GM12878 (cell line): ENCODE data around the gene EFNA3. TPM values are rescaled to one million over a fixed set of nuclear protein-coding genes. Genes with fewer than 3 reads are reported as not detected.

Experiments
- ATAC-seq: fragments of 200-7000 bp; cut with Tn5 transposase; 3 replicates; pipeline ENCODE4 v1.9.1; 2020; ENCODE audit warnings: mild to moderate bottlenecking, moderate library complexity
- BruUV-seq: library from RNA; stranded (reverse); fragments of 400-500 nt; replicated peaks from 2 replicates; lab custom pipeline; 2021; lab: Mats Ljungman, UMichigan
- CTCF ChIA-PET: fragments of 300-600 bp; sonication (Branson Sonifier 250); formaldehyde crosslinking; extraction: SDS; loops from one replicate; lab custom pipeline; 2021; ENCODE audit warnings: inconsistent platforms; lab: Yijun Ruan, JAX
- POLR2A ChIA-PET: fragments of 350-600 bp; formaldehyde crosslinking; extraction: SDS; loops from one replicate; lab custom pipeline; 2021; ENCODE audit warnings: inconsistent platforms; lab: Charles Lee
- RAD21 ChIA-PET: fragments of 300-600 bp; sonication (Branson Sonifier 250); formaldehyde crosslinking; loops from one replicate; lab custom pipeline; 2023; ENCODE audit warnings: antibody characterized with exemption; ENCODE audit not compliant: unreplicated experiment; lab: Charles Lee
- SMC1A ChIA-PET: fragments of 300-600 bp; sonication (Branson Sonifier 250); formaldehyde crosslinking; loops from one replicate; lab custom pipeline; 2023; ENCODE audit not compliant: unreplicated experiment, uncharacterized antibody; lab: Charles Lee
- DNase-seq: peaks from one replicate; pipeline ENCODE4 v3.0.0-alpha.2; 2011; ENCODE audit warnings: low read depth, low spot score
- FAIRE-seq: peaks from 3 replicates; lab custom pipeline; 2011; peaks lifted over from hg19 to GRCh38; lab: Jason Lieb, UNC
- H2AFZ ChIP-seq: 2 replicates; pipeline ENCODE4 v1.6.0; 2011; ENCODE audit warnings: low read depth, low read length, control low read depth; ENCODE audit not compliant: control insufficient read depth
- H3K27ac ChIP-seq: 2 replicates; pipeline ENCODE4 v1.5.1; 2011; ENCODE audit warnings: control low read depth; ENCODE audit not compliant: control insufficient read depth, insufficient read depth
- H3K27me3 ChIP-seq, 2 experiments: replicated peaks in 1 of 2; 2 replicates each; pipeline versions ENCODE4 v1.6.0 to v1.6.1; 2011; ENCODE audit warnings: low read length in 1 of 2; ENCODE audit not compliant: control insufficient read depth in 2 of 2, insufficient read depth in 2 of 2
- H3K36me3 ChIP-seq, 2 experiments: 2 replicates each; pipeline ENCODE4 v1.5.1; 2011; ENCODE audit warnings: low read length in 1 of 2; ENCODE audit not compliant: control insufficient read depth in 2 of 2, insufficient read depth in 2 of 2
- H3K4me1 ChIP-seq: 2 replicates; pipeline ENCODE4 v1.6.1; 2011; ENCODE audit warnings: mild to moderate bottlenecking, low read length, moderate library complexity, mixed read lengths; ENCODE audit not compliant: control insufficient read depth, insufficient read depth
- H3K4me2 ChIP-seq: 2 replicates; pipeline ENCODE4 v1.6.0; 2011; ENCODE audit warnings: control low read depth; ENCODE audit not compliant: control insufficient read depth, insufficient read depth
- H3K4me3 ChIP-seq: fragments of 200-600 bp; sonication (generic); 2 replicates; pipeline ENCODE4 v1.5.1; 2016
- H3K79me2 ChIP-seq: 2 replicates; pipeline ENCODE4 v1.6.0; 2011; ENCODE audit warnings: low read length; ENCODE audit not compliant: control insufficient read depth, insufficient read depth
- H3K9ac ChIP-seq: 2 replicates; pipeline ENCODE4 v1.8.0; 2011; ENCODE audit warnings: low read length, control low read depth, mixed read lengths; ENCODE audit not compliant: control insufficient read depth, insufficient read depth
- H3K9me3 ChIP-seq: replicated peaks from 3 replicates; pipeline ENCODE4 v1.5.1; 2011; ENCODE audit warnings: mild to moderate bottlenecking, low read length; ENCODE audit not compliant: control insufficient read depth, insufficient read depth
- H4K20me1 ChIP-seq: 2 replicates; pipeline ENCODE4 v1.6.0; 2011; ENCODE audit not compliant: control insufficient read depth, insufficient read depth
- CBX5 ChIP-seq: sonication (generic); IDR thresholded peaks from 2 replicates; pipeline ENCODE4 v1.6.1; 2016; ENCODE audit warnings: low read depth, moderate library complexity, mild to moderate bottlenecking, inconsistent platforms
- IKZF1 ChIP-seq: fragments of 450-650 bp; conservative IDR thresholded peaks from 2 replicates; pipeline ENCODE4 v1.6.1; 2017; ENCODE audit warnings: antibody characterized with exemption, mild to moderate bottlenecking
- IKZF2 ChIP-seq, 2 experiments: fragments of 450-650 bp; IDR thresholded peaks; 2 replicates each; pipeline ENCODE4 v1.6.1; 2017; ENCODE audit warnings: mild to moderate bottlenecking in 2 of 2, moderate library complexity in 2 of 2
- MEF2B ChIP-seq: fragments of 450-650 bp; IDR thresholded peaks from 2 replicates; pipeline ENCODE4 v1.6.1; 2018; ENCODE audit warnings: mild to moderate bottlenecking, moderate library complexity; ENCODE audit not compliant: partially characterized antibody, poor library complexity, severe bottlenecking
- MLLT1 ChIP-seq: fragments of 450-650 bp; IDR thresholded peaks from 2 replicates; pipeline ENCODE4 v1.6.1; 2016; ENCODE audit warnings: mild to moderate bottlenecking
- NFIC ChIP-seq: IDR thresholded peaks from 2 replicates; pipeline ENCODE4 v1.6.1; 2012; ENCODE audit warnings: low read depth, mild to moderate bottlenecking, inconsistent platforms, low read length, moderate library complexity
- NFXL1 ChIP-seq: fragments of 450-650 bp; IDR thresholded peaks from 2 replicates; pipeline ENCODE4 v1.6.1; 2017; ENCODE audit warnings: antibody characterized with exemption, mild to moderate bottlenecking, borderline replicate concordance
- ZNF207 ChIP-seq: fragments of 450-650 bp; IDR thresholded peaks from 2 replicates; pipeline ENCODE4 v1.6.1; 2014; ENCODE audit warnings: antibody characterized with exemption, mild to moderate bottlenecking, borderline replicate concordance
- ZNF384 ChIP-seq: IDR thresholded peaks from 2 replicates; pipeline ENCODE4 v1.6.1; 2012; ENCODE audit warnings: low read depth, mild to moderate bottlenecking, low read length, improper control_type of control experiment, borderline replicate concordance
- WGBS: methylation state at CpG from one replicate; pipeline ENCODE4 v1.1.6; 2016; ENCODE audit warnings: low lambda C conversion rate; ENCODE audit not compliant: insufficient replicate concordance, insufficient coverage; ENCODE audit errors: missing lambda C conversion rate; 5-methylcytosine and 5-hydroxymethylcytosine counted together
- in situ Hi-C: fragments of 300-500 bp; cut with MboI; formaldehyde crosslinking; loops from 9 replicates; pipeline ENCODE4 v1.14.3; 2018; ENCODE audit warnings: mixed read lengths
- intact Hi-C: fragments of 100-400 bp; cut with micrococcal nuclease; formaldehyde crosslinking; loops from one replicate; pipeline ENCODE4 v1.14.2; 2022; ENCODE audit not compliant: unreplicated experiment
- polyA plus RNA-seq, 11 experiments: library from polyadenylated mRNA; depleted of rRNA in 4 of 11; unstranded in 6 of 11; stranded (reverse) in 5 of 11; fragments of >200 nt; fragmentation: Nextera tagmentation in 4 of 11; fragmentation: Illumina TruSeq in 1 of 11; extraction: Ambion mirVana in 4 of 11; extraction: Trizol in 1 of 11; gene quantifications; 1 replicate in 1 of 11; 2 replicates in 10 of 11; pipeline versions ENCODE4 v1.2.1 to v1.2.3, GENCODE V29; 2011 to 2016; ENCODE audit warnings: inconsistent platforms in 2 of 11, missing spikeins in 2 of 11, low read depth in 1 of 11
- total RNA-seq, 4 experiments: library from RNA; depleted of rRNA in 3 of 4; stranded (reverse); fragments of >200 nt in 3 of 4; fragmentation: Illumina TruSeq in 1 of 4; extraction: Trizol in 1 of 4; gene quantifications; 2 replicates each; pipeline versions ENCODE4 v1.2.1 to v1.2.3, GENCODE V29; 2013 to 2021
- TF ChIP-seq, protein P1 (sequence below), 3 experiments: IDR thresholded peaks in 2 of 3; conservative IDR thresholded peaks in 1 of 3; 2 replicates each; pipeline ENCODE4 v1.5.1; 2011; ENCODE audit warnings: low read depth in 3 of 3, low read length in 3 of 3, mild to moderate bottlenecking in 3 of 3, control low read depth in 2 of 3, moderate library complexity in 2 of 3, inconsistent platforms in 1 of 3, mixed read lengths in 1 of 3; ENCODE audit not compliant: control insufficient read depth in 2 of 3, insufficient read depth in 1 of 3; ENCODE audit errors: extremely low read depth in 1 of 3

EFNA3 gene
- total and polyA plus RNA-seq, 10 of the 15 experiments (the other 5 are each of a cell fraction or from before 2014, with no cell fraction given), result 0.08 to 5.4 (median 1.1) TPM

DNA sequence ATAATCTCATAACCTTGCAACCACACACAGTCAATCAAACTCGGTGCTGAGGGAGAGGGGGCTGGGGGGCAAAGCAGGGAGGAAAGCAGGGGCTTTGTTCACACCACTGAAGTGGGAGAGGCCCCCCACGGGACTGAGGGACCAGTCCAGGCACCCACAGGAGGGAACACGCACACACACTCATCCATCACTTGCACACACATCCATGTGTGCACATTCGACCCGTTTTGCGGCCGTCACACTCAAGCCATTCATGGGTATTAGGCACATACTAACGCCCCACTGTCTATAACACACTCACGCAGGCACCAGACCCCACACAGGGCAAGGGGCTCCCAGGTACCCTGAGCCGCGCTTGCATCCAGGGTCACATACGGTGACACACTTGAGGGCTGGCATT lies 14.0 kb downstream of the EFNA3 start:
- in situ Hi-C loops (loop anchor here (5.0 kb wide), 1 partner anchor 75 kb away; no protein-coding TSS in a partner anchor), intact Hi-C loops (no loop called here)
- Histone ChIP-seq H3K9me3 (no peaks in the 10 kb centered on the region), H3K4me2 (no peak overlapping the region), H2AFZ (no peak overlapping the region), H3K27me3 (peaks cover 0 to 2% of the 10 kb centered on the region in 2 experiments; a peak in 1 of 4 replicates), H3K4me3 (no peak overlapping the region), H3K79me2 (no peaks in the 10 kb centered on the region), H3K27ac (no peak overlapping the region), H3K4me1 (peaks cover 3% of the 10 kb centered on the region; the same call in 1 of the 2 replicates), H3K9ac (no peak overlapping the region), H3K36me3 (no peaks in the 10 kb centered on the region), H4K20me1 (no peaks in the 10 kb centered on the region)
- FAIRE-seq, result no peak
- no peak for ATAC-seq
- ChIA-PET POLR2A (interaction anchor here (0.8 kb wide), 1 partner anchor 151 kb away, joined by 3 read pairs; no protein-coding TSS in a partner anchor), SMC1A (interaction anchor here (1.1 to 2.7 kb wide), 4 partner anchors 15 to 80 kb away, joined by 3 to 36 read pairs (median 14); partner anchors contain the start of gene KRTCAP2), RAD21 (interaction anchor here (1.8 to 5.1 kb wide), 3 partner anchors 43 to 80 kb away, joined by 9 to 71 read pairs (median 20); partner anchors contain the start of genes KRTCAP2 and SLC50A1), CTCF (interaction anchor here (1.8 to 6.8 kb wide), 8 partner anchors 17 to 77 kb away, joined by 6 to 284 read pairs (median 8); partner anchors contain the start of genes KRTCAP2 and TRIM46)
- no peak for DNase-seq
- no TSS peak for BruUV-seq
- WGBS, result 49% methylated on average over 12 of the region's 12 CpGs
- no peak for TF ChIP-seq MLLT1
- TF ChIP-seq, protein P1, sequence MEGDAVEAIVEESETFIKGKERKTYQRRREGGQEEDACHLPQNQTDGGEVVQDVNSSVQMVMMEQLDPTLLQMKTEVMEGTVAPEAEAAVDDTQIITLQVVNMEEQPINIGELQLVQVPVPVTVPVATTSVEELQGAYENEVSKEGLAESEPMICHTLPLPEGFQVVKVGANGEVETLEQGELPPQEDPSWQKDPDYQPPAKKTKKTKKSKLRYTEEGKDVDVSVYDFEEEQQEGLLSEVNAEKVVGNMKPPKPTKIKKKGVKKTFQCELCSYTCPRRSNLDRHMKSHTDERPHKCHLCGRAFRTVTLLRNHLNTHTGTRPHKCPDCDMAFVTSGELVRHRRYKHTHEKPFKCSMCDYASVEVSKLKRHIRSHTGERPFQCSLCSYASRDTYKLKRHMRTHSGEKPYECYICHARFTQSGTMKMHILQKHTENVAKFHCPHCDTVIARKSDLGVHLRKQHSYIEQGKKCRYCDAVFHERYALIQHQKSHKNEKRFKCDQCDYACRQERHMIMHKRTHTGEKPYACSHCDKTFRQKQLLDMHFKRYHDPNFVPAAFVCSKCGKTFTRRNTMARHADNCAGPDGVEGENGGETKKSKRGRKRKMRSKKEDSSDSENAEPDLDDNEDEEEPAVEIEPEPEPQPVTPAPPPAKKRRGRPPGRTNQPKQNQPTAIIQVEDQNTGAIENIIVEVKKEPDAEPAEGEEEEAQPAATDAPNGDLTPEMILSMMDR (IDR thresholded peaks at IDR 0.05 in 2 of 3, conservative IDR thresholded peaks at IDR 0.05 in 1 of 3; ENCODE audit: control insufficient read depth in 2 of 3, extremely low read depth in 1 of 3, insufficient read depth in 1 of 3, low read depth in 3 of 3, low read length in 3 of 3), result no peak
- TF ChIP-seq ZNF384, result no peak
- TF ChIP-seq NFXL1, result no peak
- no peak for TF ChIP-seq MEF2B
- TF ChIP-seq NFIC, result no peak
- no peak for TF ChIP-seq IKZF1
- no peak for TF ChIP-seq ZNF207
- TF ChIP-seq IKZF2 (IDR thresholded peaks at IDR 0.05), result no peak
- TF ChIP-seq CBX5, result no peak
